ENCODE data around the gene TMTC3.
"Not testable (repeated sequence)": the region's sequence is repeated elsewhere in the genome, so short reads cannot be mapped to it uniquely, and the experiment has no call there.

Gene TMTC3

DNA sequence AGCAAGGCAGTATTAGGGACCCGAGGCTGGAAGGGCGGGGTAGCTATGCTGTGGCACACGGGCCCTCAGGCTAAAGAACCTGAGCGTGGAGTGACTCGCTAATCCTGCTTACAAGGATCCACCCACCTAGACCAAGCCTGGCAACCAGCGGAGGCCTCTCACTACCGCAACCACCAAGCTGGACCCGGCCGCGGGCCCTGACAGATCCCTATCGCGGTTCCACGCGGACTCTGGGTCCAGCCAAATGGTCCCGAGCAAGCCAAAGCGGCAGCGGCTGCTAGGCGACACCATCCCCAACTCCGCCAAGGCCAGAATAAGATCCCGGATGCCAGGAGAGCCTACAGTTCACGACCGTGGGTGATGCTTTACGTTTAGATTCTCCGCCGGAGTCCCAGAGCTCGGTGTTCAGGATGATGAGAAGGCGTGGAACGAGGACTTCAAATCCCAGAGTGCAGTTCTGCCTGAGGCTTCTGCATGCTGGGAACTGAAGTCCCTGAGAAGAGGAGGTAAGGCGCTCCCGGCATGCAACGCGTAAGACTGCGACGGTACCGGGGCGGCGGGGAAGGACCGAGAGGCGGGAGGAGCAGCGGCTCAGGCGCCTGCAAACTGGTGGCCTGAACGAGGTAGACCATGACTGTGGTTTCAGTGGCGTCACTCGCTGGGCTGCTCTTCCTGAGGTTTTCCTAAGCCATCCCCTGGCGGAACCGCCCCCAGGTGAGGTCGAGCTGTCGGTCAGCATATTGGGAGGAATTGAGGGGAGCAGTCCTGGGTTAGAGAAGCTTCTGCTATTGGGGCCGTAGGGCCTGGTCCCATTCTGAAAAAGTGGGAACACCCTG lies at the start of gene TMTC3, which contains the start of gene CEP290:
Gene TMTC3, plus strand, starts transcription at position 534 of the 836 bp plus-strand sequence. CDS start 6,009 bp downstream, outside the sequence.
Gene CEP290, minus strand, starts transcription at position 315 of the 836 bp plus-strand sequence. CDS start 781 bp downstream, outside the sequence.
- DNase-seq = peak; percentile 99

DNA sequence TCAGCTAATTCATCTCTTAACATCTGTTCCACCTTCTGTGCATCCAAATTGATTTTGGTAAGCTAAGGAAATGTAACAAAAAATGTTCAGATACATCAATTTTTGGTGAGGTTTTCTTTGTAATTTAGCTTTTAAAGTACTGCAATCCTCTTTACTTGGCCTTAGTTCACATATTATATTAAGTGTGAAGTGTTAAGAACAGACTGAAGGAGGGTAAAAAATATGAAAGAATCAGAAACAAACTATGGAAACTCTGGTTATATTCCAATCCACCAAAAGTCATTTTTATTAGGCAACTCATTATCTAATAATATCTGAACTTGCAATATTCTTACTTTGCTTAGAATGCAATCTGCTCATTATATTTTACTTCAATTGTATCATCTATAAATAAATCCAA lies 49.3 kb upstream of the TMTC3 start:
- no peak for DNase-seq

DNA sequence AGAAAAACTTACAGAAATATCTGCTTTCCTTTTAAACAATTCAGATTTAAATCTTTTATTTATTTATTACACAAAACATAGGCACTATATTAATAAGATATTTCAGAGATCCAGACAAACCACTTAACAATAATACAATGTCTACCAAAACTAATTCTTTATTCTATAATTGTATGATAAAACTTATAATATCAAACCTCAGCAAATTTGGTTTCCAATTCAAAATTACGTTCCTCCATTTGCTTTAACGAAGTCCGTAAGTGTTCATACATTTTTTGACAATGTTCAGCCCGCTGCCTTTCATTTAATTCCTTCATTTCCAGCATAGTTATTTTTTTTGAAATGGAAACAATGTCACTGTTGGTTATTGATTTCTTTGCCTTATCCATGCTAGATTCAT lies 48.5 kb upstream of the TMTC3 start:
- DNase-seq = no peak

- no peak for DNase-seq
Observed at GRCh38 chr12:88108021-88108420, 34.1 kb upstream of the TMTC3 start.

GRCh38 chr12:88111074-88111652 lies 30.9 kb upstream of the TMTC3 start:
- peak; percentile 49 for DNase-seq

DNA sequence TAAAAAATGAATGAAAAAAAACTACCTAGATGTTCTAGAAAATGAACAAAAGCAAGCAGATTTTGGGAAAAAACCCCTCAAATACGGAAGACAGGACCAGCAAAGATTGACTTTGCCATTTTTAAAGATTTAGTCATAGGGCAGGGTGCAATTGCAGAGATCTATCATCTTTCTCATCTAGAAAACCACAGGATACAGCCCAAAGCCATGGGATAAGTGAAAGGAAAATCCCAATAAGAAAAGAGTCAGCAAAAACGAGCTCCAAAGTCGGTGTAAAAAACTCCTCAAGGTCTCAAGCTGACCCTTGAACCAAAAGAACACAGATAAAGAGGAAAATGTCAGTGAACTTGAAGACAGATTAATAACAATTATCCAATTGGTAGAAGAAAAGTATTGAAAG lies 28.2 kb upstream of the TMTC3 start:
- no peak for DNase-seq

DNA sequence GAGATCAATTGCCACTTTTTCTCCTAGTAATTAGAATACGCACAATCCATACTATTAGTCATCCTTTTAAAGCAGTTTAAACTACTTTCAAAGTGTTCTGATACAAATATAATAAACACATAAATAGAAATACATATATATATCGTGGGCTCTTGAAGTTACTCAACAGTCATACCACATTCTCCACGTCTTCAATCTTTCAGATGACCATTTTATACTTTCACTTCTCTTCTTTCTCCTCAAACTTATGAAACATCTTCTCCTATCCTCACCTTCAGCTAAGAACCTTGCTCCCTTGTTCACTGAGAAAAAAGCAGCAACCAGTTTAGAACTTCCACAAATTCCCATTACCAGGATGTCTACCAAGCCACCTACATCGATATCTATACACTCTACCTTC lies 19.4 kb upstream of the TMTC3 start:
- DNase-seq = no peak

- no peak for DNase-seq
Observed at GRCh38 chr12:88127099-88127498, 15.0 kb upstream of the TMTC3 start.

GRCh38 chr12:88127855-88128254 lies 14.3 kb upstream of the TMTC3 start:
- DNase-seq = no peak

GRCh38 chr12:88132392-88132791 lies 9.7 kb upstream of the TMTC3 start:
- no peak for DNase-seq

- not testable (repeated sequence) for DNase-seq
Observed at GRCh38 chr12:88133181-88133580, 8.9 kb upstream of the TMTC3 start.

GRCh38 chr12:88139711-88140110 lies 2.4 kb upstream of the TMTC3 start:
- not testable (repeated sequence) for DNase-seq

- DNase-seq = no peak
Observed at GRCh38 chr12:88141425-88141773, 708 bp upstream of the TMTC3 start.

- peak; percentile 60 for DNase-seq
Observed at GRCh38 chr12:88142610-88142991, 494 bp downstream of the TMTC3 start.

GRCh38 chr12:88144037-88144436 lies 1.9 kb downstream of the TMTC3 start:
- no peak for DNase-seq

DNA sequence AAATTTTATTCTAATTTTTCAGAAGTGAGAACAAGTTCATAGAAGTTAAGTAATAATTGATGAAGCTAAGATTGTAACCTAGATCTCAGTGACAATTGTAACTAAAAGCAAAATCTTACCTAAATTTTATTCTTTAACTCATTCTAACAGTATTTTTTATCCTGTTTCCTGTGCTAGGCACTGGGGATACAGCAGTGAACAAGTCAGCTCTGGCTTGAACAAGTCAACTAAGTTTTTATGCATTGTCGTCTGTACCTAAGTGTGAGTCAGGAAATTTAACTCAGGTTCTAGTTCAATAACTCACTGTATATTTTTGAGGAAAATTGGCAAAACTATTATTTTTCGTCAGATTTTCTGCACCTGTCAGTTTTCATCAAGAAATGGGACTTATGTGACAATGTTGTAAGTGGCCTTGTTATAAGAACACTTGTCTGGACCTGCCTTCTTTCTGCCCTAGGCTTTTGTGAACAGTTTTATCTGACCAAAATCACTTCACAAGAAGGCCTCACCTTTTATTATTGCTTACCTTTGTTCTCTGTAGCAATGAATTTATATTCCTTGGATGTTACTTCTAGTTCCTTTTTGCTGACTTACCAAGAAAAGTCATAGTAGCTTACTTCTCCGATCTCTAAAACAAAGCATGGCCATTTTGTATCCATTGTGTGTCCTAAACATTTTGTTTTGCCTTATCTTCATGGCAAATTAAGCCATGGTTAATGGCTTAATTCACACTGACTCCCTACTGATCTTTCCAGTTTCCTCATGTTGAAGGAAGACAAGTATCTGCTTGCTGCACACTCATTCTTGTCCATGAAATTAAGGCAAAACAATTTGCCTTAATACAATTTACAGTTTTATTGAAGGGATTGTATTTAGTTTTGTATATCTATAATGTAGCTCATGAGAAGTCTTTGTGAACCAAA lies 2.7 kb downstream of the TMTC3 start:
- peak; percentile 41 for DNase-seq

GRCh38 chr12:88145567-88146505 lies 3.7 kb downstream of the TMTC3 start:
- DNase-seq = peak; percentile 84

GRCh38 chr12:88150063-88150462 lies 8.0 kb downstream of the TMTC3 start:
- DNase-seq = no peak

- peak; percentile 3 for DNase-seq
Observed at GRCh38 chr12:88153959-88154358, 11.9 kb downstream of the TMTC3 start.

DNA sequence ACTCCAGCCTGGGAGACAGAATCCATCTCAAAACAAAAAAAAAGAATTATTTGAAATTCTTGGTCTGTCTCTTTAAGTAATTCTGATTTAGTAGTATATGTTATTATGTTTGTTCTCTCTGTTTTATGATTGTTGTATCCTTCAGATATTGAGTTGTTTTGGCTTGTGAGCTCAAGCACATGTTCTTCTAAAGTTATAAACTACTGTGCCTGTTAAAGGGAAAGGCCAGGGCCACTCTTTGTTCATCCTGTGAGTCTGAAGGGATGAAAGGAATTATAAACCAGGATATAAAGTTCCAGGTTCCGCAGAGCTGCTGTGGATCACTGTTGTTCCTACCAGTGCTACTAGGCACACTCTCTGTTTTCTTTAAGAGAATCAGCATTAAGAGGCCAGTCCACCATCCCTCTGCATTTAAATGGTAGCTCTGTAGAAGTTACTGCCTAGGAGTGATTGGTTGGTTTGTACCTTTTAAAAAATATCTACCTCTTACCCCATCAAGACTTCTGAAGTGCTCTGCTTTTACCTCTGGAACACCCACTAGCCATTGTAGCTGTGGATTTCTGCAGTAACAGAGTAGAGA lies 14.1 kb downstream of the TMTC3 start:
- no peak for DNase-seq

GRCh38 chr12:88163371-88163770 lies 21.3 kb downstream of the TMTC3 start:
- DNase-seq = no peak

- no peak for DNase-seq
Observed at GRCh38 chr12:88166179-88166578, 24.1 kb downstream of the TMTC3 start.
